Thyroid gland (tissue), 4 donors: ENCODE results near the gene PARVB. TPM values are rescaled to one million over a fixed set of nuclear protein-coding genes. Genes with fewer than 3 reads are reported as not detected.

Experiments
- DNase-seq, 2 donors: peaks; one replicate each; pipeline ENCODE4 v3.0.0-alpha.2; 2019
- H3K27ac ChIP-seq, 3 donors: fragments of 200-600 bp; sonication (generic); 1 replicate in 2 of 3; 2 replicates in 1 of 3; pipeline ENCODE4 v1.5.1; 2016 to 2019; ENCODE audit warnings: mild to moderate bottlenecking in 1 of 3, moderate library complexity in 1 of 3
- H3K27me3 ChIP-seq: fragments of 200-600 bp; sonication (generic); one replicate; pipeline ENCODE4 v1.5.1; 2019
- H3K36me3 ChIP-seq, 2 donors: fragments of 200-600 bp; sonication (generic); one replicate each; pipeline ENCODE4 v1.5.1; 2016 to 2019
- H3K4me1 ChIP-seq, 2 donors: fragments of 200-600 bp; sonication (generic); one replicate each; pipeline ENCODE4 v1.5.1; 2017 to 2019
- H3K4me3 ChIP-seq, 3 donors: fragments of 200-600 bp; sonication (generic); replicated peaks in 1 of 3; 1 replicate in 2 of 3; 2 replicates in 1 of 3; pipeline ENCODE4 v1.5.1; 2016; ENCODE audit warnings: mild to moderate bottlenecking in 1 of 3
- H3K9me3 ChIP-seq: fragments of 200-600 bp; sonication (generic); one replicate; pipeline ENCODE4 v1.5.1; 2017
- POLR2A ChIP-seq, 2 donors: fragments of 450-650 bp; IDR thresholded peaks; one replicate each; pipeline ENCODE4 v1.6.1; 2017; ENCODE audit warnings: antibody characterized with exemption in 2 of 2, mild to moderate bottlenecking in 2 of 2, moderate library complexity in 1 of 2
- WGBS, 2 donors: methylation state at CpG; one replicate each; pipeline ENCODE4 v1.1.5; 2017; 5-methylcytosine and 5-hydroxymethylcytosine counted together
- intact Hi-C: fragments of 100-400 bp; cut with DNase I; formaldehyde crosslinking; loops from one replicate; pipeline ENCODE4 v1.15.1; 2023
- total RNA-seq, 4 donors: library from RNA; depleted of rRNA; stranded (reverse); fragments of >200 nt; gene quantifications; one replicate each; pipeline ENCODE4 v1.2.3, GENCODE V29; 2016
- TF ChIP-seq, protein P1 (sequence below), 6 experiments: fragments of 200-600 bp in 3 of 6; fragments of 450-650 bp in 3 of 6; sonication (generic) in 3 of 6; IDR thresholded peaks; one replicate each; pipeline ENCODE4 v1.5.1; 2016 to 2019; ENCODE audit warnings: antibody characterized with exemption in 6 of 6, mild to moderate bottlenecking in 2 of 6, inconsistent platforms in 1 of 6, moderate library complexity in 1 of 6

Gene PARVB
- total RNA-seq, 4 donors from 2014 or later: 6.7 to 34.9 (median 11.0) TPM

DNA sequence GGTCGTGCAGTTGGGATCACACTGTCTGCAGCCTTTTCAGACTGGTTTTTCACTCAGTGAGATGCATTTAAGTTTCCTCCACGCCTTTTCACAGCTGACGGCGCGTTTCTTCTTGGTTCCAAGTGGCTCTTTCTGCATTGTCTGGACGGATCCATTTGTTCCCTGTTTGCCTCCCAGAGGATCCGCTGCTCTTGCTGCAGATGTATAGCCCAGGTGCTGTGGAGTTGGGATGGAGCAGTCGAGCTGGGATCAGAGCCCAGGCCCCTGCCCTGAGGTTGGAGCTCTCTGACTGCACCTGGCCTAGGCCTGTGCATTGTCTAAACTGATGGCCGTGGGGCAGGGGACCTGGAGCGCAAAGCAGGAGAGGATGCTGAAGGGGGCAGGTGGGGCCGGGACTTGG is 51.6 kb downstream of the PARVB start:
- 88 to 92% methylated on average over 10 to 11 of the region's 11 CpGs for WGBS, 2 donors

DNA sequence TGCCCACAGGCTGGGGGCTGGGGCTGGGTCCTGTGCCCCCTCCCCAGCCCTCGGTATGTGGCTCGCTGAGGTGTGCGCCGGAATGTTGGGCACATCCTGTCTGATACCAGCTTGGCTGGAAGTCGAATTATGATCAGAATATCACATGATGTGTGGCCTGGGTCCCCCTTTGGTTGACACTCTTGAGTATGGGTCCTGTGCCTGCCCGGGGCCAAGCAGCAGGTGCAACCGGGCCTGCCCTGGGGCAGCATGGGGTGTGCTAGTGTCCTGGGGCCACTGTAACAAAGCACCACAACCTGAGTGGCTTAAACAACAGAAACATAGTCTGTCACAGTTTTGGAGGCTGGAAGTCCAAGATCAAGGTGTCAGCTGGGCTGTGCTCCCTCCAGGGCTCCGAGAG is 52.7 kb downstream of the PARVB start:
- 92 to 98% methylated on average over 8 of the region's 8 CpGs for WGBS, 2 donors
- Histone ChIP-seq H3K27ac (no peak overlapping the region), H3K4me1 (peaks cover 5 to 8% of the 10 kb centered on the region in 2 donors), H3K4me3 (no peak overlapping the region), H3K27me3 (no peaks in the 10 kb centered on the region), H3K36me3 (no peaks in the 10 kb centered on the region), H3K9me3 (no peaks in the 10 kb centered on the region)
- intact Hi-C loops: no loop called here
- DNase-seq: no peak
- no peak for TF ChIP-seq POLR2A (IDR thresholded peaks at IDR 0.05)
- TF ChIP-seq, protein P1, sequence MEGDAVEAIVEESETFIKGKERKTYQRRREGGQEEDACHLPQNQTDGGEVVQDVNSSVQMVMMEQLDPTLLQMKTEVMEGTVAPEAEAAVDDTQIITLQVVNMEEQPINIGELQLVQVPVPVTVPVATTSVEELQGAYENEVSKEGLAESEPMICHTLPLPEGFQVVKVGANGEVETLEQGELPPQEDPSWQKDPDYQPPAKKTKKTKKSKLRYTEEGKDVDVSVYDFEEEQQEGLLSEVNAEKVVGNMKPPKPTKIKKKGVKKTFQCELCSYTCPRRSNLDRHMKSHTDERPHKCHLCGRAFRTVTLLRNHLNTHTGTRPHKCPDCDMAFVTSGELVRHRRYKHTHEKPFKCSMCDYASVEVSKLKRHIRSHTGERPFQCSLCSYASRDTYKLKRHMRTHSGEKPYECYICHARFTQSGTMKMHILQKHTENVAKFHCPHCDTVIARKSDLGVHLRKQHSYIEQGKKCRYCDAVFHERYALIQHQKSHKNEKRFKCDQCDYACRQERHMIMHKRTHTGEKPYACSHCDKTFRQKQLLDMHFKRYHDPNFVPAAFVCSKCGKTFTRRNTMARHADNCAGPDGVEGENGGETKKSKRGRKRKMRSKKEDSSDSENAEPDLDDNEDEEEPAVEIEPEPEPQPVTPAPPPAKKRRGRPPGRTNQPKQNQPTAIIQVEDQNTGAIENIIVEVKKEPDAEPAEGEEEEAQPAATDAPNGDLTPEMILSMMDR (IDR thresholded peaks at IDR 0.05): no peak

More for the DNA sequence above, 51.6 kb downstream of the PARVB start:
- no peak for DNase-seq
- Histone ChIP-seq H3K9me3 (no peaks in the 10 kb centered on the region), H3K4me3 (no peak overlapping the region), H3K27me3 (no peaks in the 10 kb centered on the region), H3K4me1 (no peaks in the 10 kb centered on the region), H3K36me3 (no peaks in the 10 kb centered on the region), H3K27ac (no peak overlapping the region)
- TF ChIP-seq POLR2A (IDR thresholded peaks at IDR 0.05): no peak
- TF ChIP-seq, protein P1 (IDR thresholded peaks at IDR 0.05): no peak
- intact Hi-C loops: no loop called here

DNA sequence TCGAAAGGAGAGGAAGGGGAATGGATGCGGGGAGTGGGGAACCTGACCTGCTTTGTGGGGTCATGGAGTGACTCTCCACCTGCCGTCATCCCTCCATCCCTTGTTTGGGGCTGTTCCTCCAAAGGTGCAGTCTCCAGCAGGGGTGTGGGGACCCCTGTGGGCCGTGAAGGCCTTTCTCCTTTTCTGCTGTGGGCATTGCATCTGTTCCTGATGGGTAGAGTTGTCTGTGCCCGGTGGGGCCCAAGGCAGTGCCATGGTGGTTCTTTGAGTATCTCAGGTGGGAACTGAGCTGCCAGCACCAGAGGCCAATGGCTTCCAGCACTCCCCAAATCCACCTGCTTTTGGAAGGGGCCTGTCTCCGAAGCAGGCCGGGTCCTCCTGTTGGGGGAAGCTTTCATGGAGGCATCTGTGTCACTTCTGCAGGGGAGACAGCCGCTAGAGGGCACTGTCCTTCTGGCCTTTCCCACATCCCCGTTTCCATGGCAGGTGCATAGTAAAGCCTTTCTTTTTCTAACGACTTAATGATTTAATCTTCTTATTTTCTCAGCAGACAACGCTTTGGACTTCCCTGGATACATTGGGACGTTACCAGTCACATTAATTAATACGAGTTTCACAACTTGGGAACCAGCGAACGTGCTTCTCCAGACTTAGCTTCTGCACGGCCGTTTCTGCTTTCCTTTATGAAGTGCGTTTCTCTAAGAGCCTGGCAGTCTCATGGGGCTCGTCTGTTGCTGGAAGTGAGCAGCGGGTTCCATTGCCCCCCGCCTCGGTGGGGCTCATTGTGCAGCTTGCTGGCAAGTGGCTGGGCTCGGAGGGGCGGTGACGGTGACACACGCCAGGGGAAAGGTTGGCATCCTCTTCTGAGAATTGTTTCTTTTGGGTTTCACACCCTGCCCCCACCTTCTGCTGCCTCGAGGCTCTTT is 57.1 kb downstream of the PARVB start:
- Histone ChIP-seq H3K4me1 (peaks cover 15 to 16% of the 10 kb centered on the region in 2 donors), H3K27me3 (no peaks in the 10 kb centered on the region), H3K36me3 (no peaks in the 10 kb centered on the region), H3K9me3 (no peaks in the 10 kb centered on the region), H3K27ac (no peak overlapping the region), H3K4me3 (no peak overlapping the region)
- peak; percentile 82 to 85 for DNase-seq
- intact Hi-C loops: loop anchor here (5.0 to 10.0 kb wide), 5 partner anchors 84 to 546 kb away; partner anchors contain the start of gene RTL6
- TF ChIP-seq, protein P1 (IDR thresholded peaks at IDR 0.05): peak; percentile 71 to 89 (median 77)
- no peak for TF ChIP-seq POLR2A (IDR thresholded peaks at IDR 0.05)
- 25 to 28% methylated on average over 26 to 27 of the region's 27 CpGs for WGBS, 2 donors

DNA sequence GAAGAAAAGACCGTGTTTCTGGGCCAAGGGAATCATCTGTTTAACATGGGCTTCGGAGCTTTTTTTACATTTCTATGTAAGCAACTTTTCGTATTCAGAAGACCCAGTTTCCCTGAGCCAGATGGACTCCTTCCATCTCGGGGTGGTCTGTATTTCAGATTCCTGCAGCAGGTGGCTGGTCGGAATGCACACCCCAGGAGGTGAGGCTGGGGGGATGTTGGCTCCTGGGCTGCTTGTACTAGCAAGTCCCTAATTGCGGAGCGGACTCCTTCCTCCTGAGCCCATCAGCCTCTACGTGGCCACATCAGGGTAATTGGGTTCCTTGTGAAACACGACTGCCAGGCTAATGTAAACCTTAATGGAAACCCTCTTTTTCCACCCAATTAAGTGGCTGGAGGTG is 58.7 kb downstream of the PARVB start:
- DNase-seq: no peak
- WGBS, 2 donors: 95 to 96% methylated on average over 9 of the region's 9 CpGs
- Histone ChIP-seq H3K9me3 (no peaks in the 10 kb centered on the region), H3K4me3 (no peak overlapping the region), H3K36me3 (no peaks in the 10 kb centered on the region), H3K4me1 (peaks cover 25 to 28% of the 10 kb centered on the region in 2 donors), H3K27ac (no peak overlapping the region), H3K27me3 (no peaks in the 10 kb centered on the region)
- TF ChIP-seq, protein P1 (IDR thresholded peaks at IDR 0.05): no peak
- TF ChIP-seq POLR2A (IDR thresholded peaks at IDR 0.05): no peak
- intact Hi-C loops: loop anchor here (5.0 to 10.0 kb wide), 5 partner anchors 86 to 544 kb away; partner anchors contain the start of gene RTL6
